Small intestine (tissue), 7 donors: ENCODE results near the gene RIPK4. TPM values are rescaled to one million over a fixed set of nuclear protein-coding genes. Genes with fewer than 3 reads are reported as not detected.
"Not testable (repeated sequence)": the region's sequence is repeated elsewhere in the genome, so short reads cannot be mapped to it uniquely, and the experiment has no call there.

Source experiments
- DNase-seq, 2 donors: peaks; one replicate each; pipeline versions ENCODE4 v3.0.0 to v3.0.0-alpha.2; 2013
- FAIRE-seq: peaks from 2 replicates; lab custom pipeline; 2012; peaks lifted over from hg19 to GRCh38; lab: Jason Lieb, UNC
- H3K27ac ChIP-seq, 3 donors: one replicate each; pipeline ENCODE4 v1.5.1; 2013; ENCODE audit warnings: low read length in 2 of 3, mild to moderate bottlenecking in 2 of 3, control low read depth in 1 of 3, inconsistent platforms in 1 of 3, low read depth in 1 of 3, moderate library complexity in 1 of 3
- H3K27me3 ChIP-seq, 3 donors: one replicate each; pipeline ENCODE4 v1.6.1; 2013; ENCODE audit warnings: low read length in 3 of 3, inconsistent platforms in 1 of 3; ENCODE audit not compliant: control insufficient read depth in 3 of 3, insufficient read depth in 3 of 3
- H3K36me3 ChIP-seq, 3 donors: one replicate each; pipeline ENCODE4 v1.6.1; 2013; ENCODE audit warnings: low read length in 3 of 3, inconsistent platforms in 1 of 3, low read depth in 1 of 3, mild to moderate bottlenecking in 1 of 3, moderate library complexity in 1 of 3; ENCODE audit not compliant: control insufficient read depth in 3 of 3, insufficient read depth in 2 of 3
- H3K4me1 ChIP-seq, 3 donors: one replicate each; pipeline ENCODE4 v1.6.1; 2013; ENCODE audit warnings: low read length in 2 of 3, inconsistent platforms in 1 of 3, low read depth in 1 of 3, mild to moderate bottlenecking in 1 of 3, moderate library complexity in 1 of 3; ENCODE audit not compliant: control insufficient read depth in 3 of 3, insufficient read depth in 2 of 3
- H3K4me3 ChIP-seq, 3 donors: one replicate each; pipeline ENCODE4 v1.5.1; 2013; ENCODE audit warnings: low read length in 3 of 3, control low read depth in 1 of 3, inconsistent platforms in 1 of 3, low read depth in 1 of 3, mild to moderate bottlenecking in 1 of 3, moderate library complexity in 1 of 3
- H3K9me3 ChIP-seq, 2 donors: one replicate each; pipeline ENCODE4 v1.6.1; 2013; ENCODE audit warnings: low read depth in 1 of 2, low read length in 1 of 2; ENCODE audit not compliant: control insufficient read depth in 2 of 2, insufficient read depth in 1 of 2
- WGBS, 3 donors: extraction: QIAGEN DNeasy Blood & Tissue Kit; methylation state at CpG; one replicate each; pipeline ENCODE4 v1.1.7; 2013; 5-methylcytosine and 5-hydroxymethylcytosine counted together
- polyA plus RNA-seq, 4 donors: library from polyadenylated mRNA; stranded (reverse) in 3 of 4; unstranded in 1 of 4; fragments of 200-250 nt in 3 of 4; fragments of 120-200 nt in 1 of 4; gene quantifications; one replicate each; pipeline versions ENCODE4 v1.2.1 to v1.2.3, GENCODE V29; 2013
- donor health status: healthy with polysubstance abuse.
- donor health status: control.
- donor health status: control.
- donor health status: Bipolar disorder and iron deficiency.
- donor health status: healthy.

The RIPK4 gene
- polyA plus RNA-seq, 4 donors, result 9.7 to 28.4 (median 20.5) TPM

DNA sequence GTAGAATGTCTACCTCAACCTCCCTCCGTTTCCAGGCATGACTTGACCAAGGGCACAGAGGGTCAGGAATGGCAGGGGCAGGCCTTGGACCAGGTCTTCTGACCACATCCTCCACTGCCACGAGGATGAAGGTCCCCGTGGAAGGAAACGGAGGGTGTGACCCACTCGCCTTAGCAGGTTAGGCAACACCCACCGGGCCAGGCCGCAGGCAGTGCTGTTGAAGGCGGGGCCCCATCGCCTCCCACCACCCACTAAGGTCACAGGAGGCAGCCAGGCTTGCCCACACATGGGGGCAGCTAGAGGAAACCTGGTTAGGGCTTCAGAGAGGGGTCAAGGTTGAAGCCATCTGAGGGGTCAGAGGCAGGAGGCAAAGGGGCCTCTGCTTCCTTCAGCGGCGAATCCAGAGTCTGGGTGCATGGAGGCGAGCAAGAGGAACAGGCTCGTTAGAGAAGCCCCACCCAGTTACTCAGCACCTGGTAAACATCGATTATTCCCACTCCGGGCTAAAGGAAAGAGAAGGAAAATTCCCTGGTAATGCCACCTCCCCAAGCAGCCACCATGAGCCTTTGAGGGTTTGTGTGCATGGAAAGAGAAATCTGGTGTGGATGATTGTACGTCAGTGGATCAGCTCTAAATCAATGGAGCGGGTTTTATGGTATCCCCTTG lies 37.0 kb downstream of the RIPK4 start:
- FAIRE-seq, result no peak
- H3K4me1 ChIP-seq, result peaks cover 0 to 36% (median 0%) of the 10 kb centered on the region in 3 donors
- H3K4me3 ChIP-seq, result no peak overlapping the region
- peaks cover 0 to 14% of the 10 kb centered on the region in 2 donors for H3K9me3 ChIP-seq
- 41 to 62% (median 47%) methylated on average over 17 of the region's 17 CpGs for WGBS, 3 donors
- H3K27me3 ChIP-seq, result peaks cover 0 to 11% (median 4%) of the 10 kb centered on the region in 3 donors
- peak in 1 of 2 donors; percentile 68 for DNase-seq
- H3K36me3 ChIP-seq, result no peaks in the 10 kb centered on the region
- no peak overlapping the region for H3K27ac ChIP-seq

- peaks cover 0 to 36% (median 0%) of the 10 kb centered on the region in 3 donors for H3K4me1 ChIP-seq
- no peak for FAIRE-seq
- H3K27me3 ChIP-seq, result peaks cover 0 to 11% (median 4%) of the 10 kb centered on the region in 3 donors
- peaks cover 0 to 7% of the 10 kb centered on the region in 2 donors for H3K9me3 ChIP-seq
- no peak overlapping the region for H3K27ac ChIP-seq
- H3K36me3 ChIP-seq, result no peaks in the 10 kb centered on the region
- 71 to 79% (median 78%) methylated on average over 26 to 31 of the region's 31 CpGs for WGBS, 3 donors
- no peak overlapping the region for H3K4me3 ChIP-seq
- no peak for DNase-seq
Observed at GRCh38 chr21:41727784-41728763, 38.8 kb downstream of the RIPK4 start.

- 41 to 58% (median 46%) methylated on average over 23 to 24 of the region's 24 CpGs for WGBS, 3 donors
- H3K27me3 ChIP-seq, result peaks cover 0 to 11% (median 4%) of the 10 kb centered on the region in 3 donors
Observed at GRCh38 chr21:41726970-41727783, 39.7 kb downstream of the RIPK4 start.

DNA sequence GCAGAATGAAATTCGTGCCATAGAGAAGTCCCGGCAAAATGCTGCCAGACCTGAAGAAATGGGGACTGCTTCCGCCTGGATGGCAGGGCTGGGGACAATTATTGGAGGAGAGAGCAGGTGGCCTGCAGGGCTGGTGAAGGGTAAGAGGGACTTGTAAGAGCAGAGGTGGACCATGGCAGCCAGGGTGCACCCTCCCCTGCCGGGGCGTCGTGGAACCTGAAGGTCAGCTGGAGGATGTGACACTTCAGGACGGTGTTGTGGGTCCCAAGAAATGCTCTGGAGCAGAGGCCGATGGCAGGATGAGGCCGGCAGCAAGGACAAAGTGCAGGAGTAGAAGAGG lies 40.3 kb downstream of the RIPK4 start:
- Histone ChIP-seq H3K9me3 (peaks cover 0 to under 1% of the 10 kb centered on the region in 2 donors), H3K27me3 (peaks cover 0 to 11% (median 4%) of the 10 kb centered on the region in 3 donors), H3K4me1 (peaks cover 0 to 36% (median 0%) of the 10 kb centered on the region in 3 donors), H3K36me3 (no peaks in the 10 kb centered on the region), H3K27ac (peak overlapping the region in 1 of 3 donors; percentile 22), H3K4me3 (no peak overlapping the region)
- FAIRE-seq (no peak), DNase-seq (no peak)
- 26 to 60% (median 54%) methylated on average over 9 of the region's 9 CpGs for WGBS, 3 donors

More at GRCh38 chr21:41726970-41727783, 39.7 kb downstream of the RIPK4 start:
- no peak for FAIRE-seq
- no peak for DNase-seq
- H3K9me3 ChIP-seq, result peaks cover 0 to 3% of the 10 kb centered on the region in 2 donors
- H3K4me1 ChIP-seq, result peaks cover 0 to 36% (median 0%) of the 10 kb centered on the region in 3 donors
- no peak overlapping the region for H3K4me3 ChIP-seq
- peak overlapping the region in 1 of 3 donors; percentile 22 for H3K27ac ChIP-seq
- H3K36me3 ChIP-seq, result no peaks in the 10 kb centered on the region

GRCh38 chr21:41726058-41726558 lies 40.7 kb downstream of the RIPK4 start:
- Histone ChIP-seq H3K36me3 (no peaks in the 10 kb centered on the region), H3K27me3 (peaks cover 0 to 11% (median 4%) of the 10 kb centered on the region in 3 donors), H3K27ac (no peak overlapping the region), H3K4me1 (peaks cover 0 to 35% (median 0%) of the 10 kb centered on the region in 3 donors), H3K4me3 (no peak overlapping the region), H3K9me3 (no peaks in the 10 kb centered on the region)
- WGBS, 3 donors, result 60 to 75% (median 74%) methylated on average over 16 to 19 of the region's 19 CpGs
- DNase-seq (no peak), FAIRE-seq (no peak)

DNA sequence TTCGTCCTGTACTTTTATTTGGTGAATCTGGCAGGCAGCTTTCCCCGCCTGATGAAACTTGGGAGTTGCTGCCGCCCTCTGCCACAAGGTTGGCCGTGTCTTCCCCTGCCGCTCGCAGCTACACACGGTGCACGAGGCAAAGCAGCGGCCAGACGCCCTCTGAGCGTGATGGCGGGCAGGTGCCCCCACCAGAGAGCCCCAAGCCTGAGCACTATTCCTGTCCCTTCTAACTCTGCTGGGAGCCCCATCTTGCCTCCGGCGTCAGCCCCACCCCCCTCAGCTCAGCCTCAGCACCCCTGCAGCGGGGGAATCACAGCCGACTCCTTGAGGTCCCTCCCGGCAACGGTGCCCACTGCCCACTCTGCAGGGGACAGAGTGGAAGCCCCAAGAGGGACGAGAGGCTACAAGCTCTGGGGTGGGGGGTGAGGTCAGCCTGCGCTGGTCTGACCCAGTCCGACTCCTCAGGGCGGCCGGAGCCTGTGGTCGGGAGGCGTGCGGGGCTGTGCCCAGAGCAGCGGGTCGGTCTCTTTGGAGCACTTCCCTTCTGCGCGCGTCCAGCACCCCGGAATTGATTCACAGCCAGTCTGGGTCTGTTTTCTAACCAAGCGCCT lies 41.3 kb downstream of the RIPK4 start:
- Histone ChIP-seq H3K4me1 (peaks cover 0 to 30% (median 0%) of the 10 kb centered on the region in 3 donors), H3K36me3 (no peaks in the 10 kb centered on the region), H3K9me3 (no peaks in the 10 kb centered on the region), H3K27me3 (peaks cover 0 to 13% (median 4%) of the 10 kb centered on the region in 3 donors), H3K4me3 (no peak overlapping the region), H3K27ac (no peak overlapping the region)
- no peak for DNase-seq
- WGBS, 3 donors, result 39 to 83% (median 68%) methylated on average over 30 to 33 of the region's 33 CpGs
- no peak for FAIRE-seq

DNA sequence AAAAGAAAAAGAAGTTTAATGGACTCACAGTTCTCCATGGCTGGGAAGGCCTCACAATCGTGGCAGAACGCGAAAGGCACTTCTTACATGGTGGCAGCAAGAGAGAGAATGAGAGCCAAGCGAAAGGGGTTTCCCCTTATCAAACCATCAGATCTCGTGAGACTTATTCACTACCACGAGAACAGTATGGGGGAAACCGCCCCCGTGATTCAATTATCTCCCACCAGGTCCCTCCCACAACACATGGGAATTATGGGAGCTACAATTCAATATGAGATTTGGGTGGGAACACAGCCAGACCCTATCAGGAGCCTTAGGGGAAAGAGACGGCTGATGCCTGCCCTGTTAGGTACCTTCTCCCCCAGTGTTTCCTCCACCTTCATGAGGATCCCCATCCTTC lies 43.0 kb downstream of the RIPK4 start:
- Histone ChIP-seq H3K4me1 (peaks cover 0 to 24% (median 0%) of the 10 kb centered on the region in 3 donors), H3K27me3 (peaks cover 0 to 11% (median 4%) of the 10 kb centered on the region in 3 donors)
- not testable (repeated sequence) for H3K9me3 ChIP-seq, H3K27ac ChIP-seq, FAIRE-seq, H3K4me3 ChIP-seq, H3K36me3 ChIP-seq, DNase-seq
- WGBS, 3 donors, result 83 to 90% (median 88%) methylated on average over 9 of the region's 9 CpGs
